Dedifferentiated amniotic fluid mesenchymal stem cell (primary cell): ENCODE results near the gene CD22.

Experiments used
- DNase-seq: peaks from one replicate; pipeline ENCODE4 v3.0.0-alpha.2; 2016; ENCODE audit errors: extremely low spot score

CD22 gene

GRCh38 chr19:35295792-35296462 lies 33.1 kb upstream of the CD22 start:
- no peak for DNase-seq

- DNase-seq = no peak
Observed at GRCh38 chr19:35296644-35297514, 32.1 kb upstream of the CD22 start.

- no peak for DNase-seq
Observed at GRCh38 chr19:35297515-35297848, 31.5 kb upstream of the CD22 start.

GRCh38 chr19:35297922-35298321 lies 31.1 kb upstream of the CD22 start:
- DNase-seq = no peak

- DNase-seq = no peak
Observed at GRCh38 chr19:35298561-35298972, 30.4 kb upstream of the CD22 start.

GRCh38 chr19:35299523-35300338 lies 29.3 kb upstream of the CD22 start:
- DNase-seq = no peak

- no peak for DNase-seq
Observed at GRCh38 chr19:35300339-35300649, 28.7 kb upstream of the CD22 start.

GRCh38 chr19:35301961-35302360 lies 27.0 kb upstream of the CD22 start:
- DNase-seq = no peak

GRCh38 chr19:35302446-35302845 lies 26.5 kb upstream of the CD22 start:
- no peak for DNase-seq

GRCh38 chr19:35303357-35303915 lies 25.6 kb upstream of the CD22 start:
- no peak for DNase-seq

GRCh38 chr19:35304036-35304435 lies 25.0 kb upstream of the CD22 start:
- no peak for DNase-seq

GRCh38 chr19:35305181-35305580 lies 23.8 kb upstream of the CD22 start:
- DNase-seq = no peak

- no peak for DNase-seq
Observed at GRCh38 chr19:35306473-35307246, 22.3 kb upstream of the CD22 start.

GRCh38 chr19:35307931-35308330 lies 21.1 kb upstream of the CD22 start:
- DNase-seq = no peak

- no peak for DNase-seq
Observed at GRCh38 chr19:35308910-35309309, 20.1 kb upstream of the CD22 start.

GRCh38 chr19:35309481-35310279 lies 19.3 kb upstream of the CD22 start:
- DNase-seq = no peak

- no peak for DNase-seq
Observed at GRCh38 chr19:35310331-35310730, 18.7 kb upstream of the CD22 start.

GRCh38 chr19:35310811-35311465 lies 18.0 kb upstream of the CD22 start:
- DNase-seq = no peak

- DNase-seq = no peak
Observed at GRCh38 chr19:35311901-35312665, 16.9 kb upstream of the CD22 start.
